Activated B cell treated with CpG ODN at 0.5 μM for 24 hours (primary cell): Measurements from ENCODE around the gene DPPA2. TPM values are rescaled to one million over a fixed set of nuclear protein-coding genes. Genes with fewer than 3 reads are reported as not detected.

Experiments
- ATAC-seq: fragments of 200-7000 bp; cut with Tn5 transposase; one replicate; pipeline ENCODE4 v1.10.0; 2021; ENCODE audit warnings: low read depth, mild to moderate bottlenecking, moderate library complexity
- CTCF ChIA-PET: fragments of 350-600 bp; sonication (Branson Sonifier 250); formaldehyde crosslinking; loops from one replicate; lab custom pipeline; 2021; ENCODE audit warnings: antibody characterized with exemption; lab: Charles Lee
- POLR2A ChIA-PET: fragments of 350-600 bp; sonication (Branson Sonifier 250); formaldehyde crosslinking; loops from one replicate; lab custom pipeline; 2021; ENCODE audit warnings: antibody characterized with exemption; lab: Charles Lee
- DNase-seq: peaks from one replicate; pipeline ENCODE4 v3.0.0; 2022
- H3K27ac Mint-ChIP-seq: one replicate; pipeline ENCODE4 v1.8.0; 2020; ENCODE audit warnings: mixed read lengths
- H3K27me3 Mint-ChIP-seq: one replicate; pipeline ENCODE4 v1.8.0; 2021; ENCODE audit warnings: mixed read lengths
- H3K36me3 Mint-ChIP-seq: one replicate; pipeline ENCODE4 v1.8.0; 2021; ENCODE audit warnings: low read depth, mixed read lengths
- H3K4me1 Mint-ChIP-seq: one replicate; pipeline ENCODE4 v1.8.0; 2021; ENCODE audit warnings: mixed read lengths
- H3K4me3 Mint-ChIP-seq: one replicate; pipeline ENCODE4 v1.8.0; 2020; ENCODE audit warnings: mild to moderate bottlenecking, mixed read lengths
- H3K9me3 Mint-ChIP-seq: one replicate; pipeline ENCODE4 v1.8.0; 2020; ENCODE audit warnings: mixed read lengths
- CTCF ChIP-seq: fragments of 200-600 bp; IDR thresholded peaks from one replicate; pipeline ENCODE4 v1.8.0; 2022; ENCODE audit warnings: antibody characterized with exemption, mild to moderate bottlenecking
- intact Hi-C: fragments of 100-400 bp; cut with micrococcal nuclease; formaldehyde crosslinking; loops from one replicate; pipeline ENCODE4 v1.15.1; 2024
- total RNA-seq: library from RNA; stranded (reverse); gene quantifications from 2 replicates; pipeline ENCODE4 v1.2.3, GENCODE V29; 2022

DPPA2 gene
- total RNA-seq, 1 donor from 2014 or later = not detected

- no peak for DNase-seq
- H3K27ac Mint-ChIP-seq = no peak overlapping the region
- no peak for TF ChIP-seq CTCF
- intact Hi-C loops = no loop called here
- peak overlapping the region; percentile 82 for H3K4me3 Mint-ChIP-seq
- ATAC-seq = peak; percentile 49
- peaks cover 2% of the 10 kb centered on the region for H3K9me3 Mint-ChIP-seq
- ChIA-PET POLR2A (no interaction called here), CTCF (no interaction called here)
- H3K4me1 Mint-ChIP-seq = peaks cover 8% of the 10 kb centered on the region
- peaks cover 11% of the 10 kb centered on the region for H3K27me3 Mint-ChIP-seq
- H3K36me3 Mint-ChIP-seq = no peaks in the 10 kb centered on the region
These were observed 20.1 kb upstream of the DPPA2 start for GRCh38 chr3:109336291-109336861.

GRCh38 chr3:109334572-109334971 is 18.3 kb upstream of the DPPA2 start:
- no peak for TF ChIP-seq CTCF
- POLR2A ChIA-PET = no interaction called here
- intact Hi-C loops = no loop called here
- no peak overlapping the region for H3K27ac Mint-ChIP-seq
- peaks cover 11% of the 10 kb centered on the region for H3K27me3 Mint-ChIP-seq
- no peak overlapping the region for H3K4me3 Mint-ChIP-seq
- no peak for DNase-seq
- H3K9me3 Mint-ChIP-seq = peaks cover 2% of the 10 kb centered on the region
- ATAC-seq = no peak
- no peaks in the 10 kb centered on the region for H3K36me3 Mint-ChIP-seq
- H3K4me1 Mint-ChIP-seq = peaks cover 8% of the 10 kb centered on the region
- CTCF ChIA-PET = no interaction called here

- TF ChIP-seq CTCF = no peak
- no peak overlapping the region for H3K27ac Mint-ChIP-seq
- H3K27me3 Mint-ChIP-seq = peaks cover 3% of the 10 kb centered on the region
- POLR2A ChIA-PET = no interaction called here
- H3K4me3 Mint-ChIP-seq = no peak overlapping the region
- H3K4me1 Mint-ChIP-seq = peaks cover 5% of the 10 kb centered on the region
- H3K9me3 Mint-ChIP-seq = no peaks in the 10 kb centered on the region
- no peak for ATAC-seq
- no peak for DNase-seq
- no peaks in the 10 kb centered on the region for H3K36me3 Mint-ChIP-seq
- intact Hi-C loops = no loop called here
- CTCF ChIA-PET = no interaction called here
These were observed 15.4 kb upstream of the DPPA2 start for GRCh38 chr3:109331692-109332091.

GRCh38 chr3:109330405-109330804 is 14.1 kb upstream of the DPPA2 start:
- Mint-ChIP-seq H3K36me3 (no peaks in the 10 kb centered on the region), H3K27ac (no peak overlapping the region), H3K9me3 (no peaks in the 10 kb centered on the region), H3K27me3 (no peaks in the 10 kb centered on the region), H3K4me1 (no peaks in the 10 kb centered on the region), H3K4me3 (no peak overlapping the region)
- TF ChIP-seq CTCF = no peak
- CTCF ChIA-PET = no interaction called here
- ATAC-seq (no peak), DNase-seq (no peak)
- POLR2A ChIA-PET = no interaction called here
- intact Hi-C loops = no loop called here

- no peaks in the 10 kb centered on the region for H3K4me1 Mint-ChIP-seq
- no peaks in the 10 kb centered on the region for H3K9me3 Mint-ChIP-seq
- no peaks in the 10 kb centered on the region for H3K27me3 Mint-ChIP-seq
- no peaks in the 10 kb centered on the region for H3K36me3 Mint-ChIP-seq
- no peak for DNase-seq
- H3K27ac Mint-ChIP-seq = no peak overlapping the region
- ATAC-seq = no peak
- POLR2A ChIA-PET = no interaction called here
- no peak overlapping the region for H3K4me3 Mint-ChIP-seq
- CTCF ChIA-PET = no interaction called here
- intact Hi-C loops = no loop called here
- TF ChIP-seq CTCF = no peak
These were observed 11.9 kb upstream of the DPPA2 start for GRCh38 chr3:109328202-109328601.
